Measurements from ENCODE around the gene CD99.
"Not testable (repeated sequence)": the region's sequence is repeated elsewhere in the genome, so short reads cannot be mapped to it uniquely, and the experiment has no call there.

The CD99 gene

DNA sequence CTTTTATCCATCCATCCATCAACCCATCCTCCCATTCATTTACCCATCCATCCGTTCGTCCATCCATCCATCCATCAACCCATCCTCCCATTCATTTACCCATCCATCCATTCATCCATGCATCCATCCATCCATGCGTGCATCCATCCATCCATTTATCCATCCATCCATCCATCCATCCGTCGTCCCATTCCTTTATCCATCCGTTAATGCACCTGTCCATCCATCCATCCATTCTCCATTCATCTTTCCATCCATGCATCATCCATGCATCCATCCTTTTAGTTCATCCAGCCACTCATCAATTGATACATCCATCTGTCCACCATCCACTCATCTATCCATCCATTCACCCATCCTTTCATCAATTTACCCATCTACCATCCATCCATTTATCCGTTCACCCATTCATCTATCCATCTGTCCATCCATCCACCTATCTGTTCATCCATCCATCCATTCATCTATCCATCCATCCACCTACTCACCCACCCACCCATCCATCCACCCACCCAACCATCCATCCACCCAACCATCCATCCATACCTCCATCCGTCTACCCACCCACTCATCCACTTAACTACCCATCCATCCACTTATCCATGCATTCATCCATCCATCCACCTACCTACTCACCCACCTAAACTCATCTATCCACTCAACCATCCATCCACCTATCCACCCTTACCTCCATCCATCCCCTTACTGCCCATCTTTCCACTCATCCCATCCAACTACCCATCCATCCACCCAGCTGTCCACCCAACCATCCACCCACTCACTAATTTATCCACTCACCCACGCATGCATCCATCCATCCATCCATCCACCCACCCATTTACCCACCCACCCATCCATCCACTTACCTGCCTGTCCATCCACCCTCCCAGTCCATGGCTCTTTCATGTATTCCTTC is 9.6 kb downstream of the CD99 start:
- DNase-seq = no peak

DNA sequence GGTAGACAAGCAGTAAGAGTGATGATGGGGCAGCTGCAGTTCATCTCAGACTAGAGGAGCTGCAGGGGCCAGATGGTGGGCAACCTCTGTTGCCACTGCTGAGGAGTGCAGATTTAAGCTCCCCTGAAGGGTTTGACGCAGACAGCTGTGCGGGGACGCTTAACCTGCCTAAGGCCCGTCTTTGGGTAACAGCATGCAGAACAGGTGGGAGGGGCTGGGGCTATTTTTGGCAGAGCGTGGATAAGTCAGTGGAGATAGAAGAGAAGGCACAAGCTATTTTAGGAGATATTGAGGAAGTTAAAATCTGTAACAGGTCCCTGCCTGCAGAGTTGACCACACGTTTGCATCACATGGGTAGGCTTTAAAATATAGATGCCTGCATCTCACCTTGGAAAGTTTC is 10.5 kb downstream of the CD99 start:
- no peak for DNase-seq

DNA sequence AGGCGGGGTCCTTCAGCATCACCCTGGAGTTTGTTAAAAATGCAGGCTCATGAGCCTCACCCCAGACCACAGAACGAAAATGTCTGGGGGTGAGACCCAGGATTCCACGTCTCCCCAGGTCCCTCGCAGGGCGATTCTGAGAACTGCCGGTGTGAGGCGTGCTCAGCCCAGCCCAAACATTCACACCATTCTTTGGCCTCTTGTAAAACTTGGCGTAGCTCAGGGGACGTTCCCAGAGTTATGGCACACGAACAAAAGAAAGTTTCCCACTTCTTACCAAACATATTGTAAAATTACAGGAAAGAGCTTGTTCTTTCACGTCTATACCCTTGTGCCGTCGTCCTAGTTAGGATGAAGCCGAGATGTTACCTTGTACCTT is 12.9 kb downstream of the CD99 start:
- DNase-seq = no peak

DNA sequence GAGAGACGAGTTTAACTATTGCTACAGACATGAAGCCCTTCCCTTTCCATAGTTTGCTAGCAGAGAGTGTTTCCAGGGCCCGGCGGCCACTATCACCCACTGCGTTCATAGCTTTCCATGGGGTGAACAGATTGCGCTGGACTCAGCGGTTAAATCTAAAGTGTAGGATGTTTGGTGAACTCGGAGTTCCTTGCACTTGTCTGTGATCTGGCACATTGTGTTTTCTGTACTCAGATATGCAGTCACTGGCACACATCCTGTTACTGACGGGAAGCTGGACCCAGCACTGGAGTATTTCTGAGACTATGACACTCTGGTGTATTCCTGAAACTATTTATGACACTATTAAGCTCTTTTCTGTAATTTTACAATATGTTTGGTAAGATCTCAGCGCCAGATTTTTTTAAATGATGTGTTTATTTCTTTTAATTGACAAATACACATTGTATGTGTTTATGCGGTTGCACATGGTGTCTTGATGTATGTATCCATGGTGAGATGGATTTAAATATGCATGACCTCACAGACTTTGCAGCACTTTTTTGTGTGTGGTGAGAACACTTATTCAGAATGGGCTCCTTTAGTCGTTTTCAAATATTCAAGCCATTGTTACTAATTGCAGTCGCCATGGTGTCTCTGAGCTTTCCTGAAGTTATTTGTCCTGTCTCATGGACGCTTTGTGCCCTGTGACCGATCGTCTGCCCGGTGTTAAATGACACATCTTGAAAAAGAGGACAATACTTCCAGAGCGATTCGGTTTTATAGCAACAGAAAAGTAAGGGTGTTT is 14.1 kb downstream of the CD99 start:
- no peak for DNase-seq

DNA sequence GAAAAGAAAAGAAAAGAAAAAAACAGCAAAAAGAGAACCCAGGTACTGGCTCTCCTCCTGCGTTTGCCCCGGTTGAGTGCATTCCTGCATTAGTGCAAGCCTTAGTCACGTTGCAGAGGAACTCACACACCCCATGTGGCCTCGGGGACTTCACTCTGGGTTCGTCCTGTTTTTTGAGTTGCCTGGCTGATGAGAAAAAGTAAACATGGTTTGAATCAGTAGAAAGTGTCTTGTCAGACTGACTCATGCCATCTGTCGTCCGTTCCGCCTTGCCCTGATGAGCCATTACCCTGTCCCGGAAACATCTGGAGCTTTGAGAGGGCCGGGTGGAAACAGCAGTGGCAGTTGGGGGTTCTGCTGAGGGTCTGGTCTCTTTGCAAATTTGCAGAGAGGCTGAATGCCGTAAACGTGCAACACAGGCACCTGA is 16.3 kb downstream of the CD99 start:
- DNase-seq = peak; percentile 47 to 52

DNA sequence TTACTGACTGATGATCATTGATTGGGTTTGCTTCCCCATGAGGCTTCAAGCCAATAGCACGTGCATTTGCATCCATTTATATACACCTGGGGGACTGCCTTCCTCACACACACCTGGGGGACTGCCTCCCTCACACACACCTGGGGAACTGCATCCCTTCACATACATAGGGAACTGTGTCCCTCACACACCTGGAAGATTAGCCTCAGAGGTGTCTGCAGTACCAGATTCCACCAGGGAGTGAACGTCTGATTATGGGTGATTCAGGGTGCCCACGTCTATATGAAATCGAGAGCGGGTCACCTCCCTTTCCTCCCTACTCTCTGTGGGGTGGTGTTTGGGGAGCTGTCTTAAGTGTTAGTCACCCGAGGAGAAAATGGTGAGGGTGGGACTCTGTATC is 16.9 kb downstream of the CD99 start:
- no peak for DNase-seq

DNA sequence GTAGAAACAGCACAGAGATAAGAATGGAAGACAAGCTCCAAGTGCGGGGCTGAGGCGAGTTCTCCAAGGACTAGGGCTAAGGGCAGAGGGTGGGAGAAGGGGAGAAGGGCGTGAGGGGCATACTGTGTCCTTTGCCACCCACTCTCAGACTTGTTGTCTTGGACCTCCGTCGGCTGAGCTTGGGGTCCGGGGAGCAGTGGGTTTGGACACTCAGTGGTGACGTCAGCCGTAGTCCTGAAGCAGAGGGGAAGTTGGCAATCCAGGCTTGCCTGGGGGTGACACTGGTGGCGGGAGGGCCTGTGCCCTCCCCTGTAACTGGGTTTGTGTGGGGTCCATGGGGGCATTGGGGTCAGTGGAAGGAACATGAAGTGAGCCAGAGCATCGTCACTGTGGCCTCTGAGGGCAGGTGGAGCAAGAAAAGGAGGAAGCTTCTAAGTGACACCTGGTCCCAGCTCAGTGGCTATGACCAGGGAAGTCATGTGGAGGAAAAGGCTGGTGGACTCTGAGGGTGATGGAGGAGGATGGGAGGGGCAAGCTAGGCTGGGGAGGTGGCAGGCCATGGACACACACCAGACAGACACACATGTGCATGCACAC is 17.6 kb downstream of the CD99 start:
- no peak for DNase-seq

DNA sequence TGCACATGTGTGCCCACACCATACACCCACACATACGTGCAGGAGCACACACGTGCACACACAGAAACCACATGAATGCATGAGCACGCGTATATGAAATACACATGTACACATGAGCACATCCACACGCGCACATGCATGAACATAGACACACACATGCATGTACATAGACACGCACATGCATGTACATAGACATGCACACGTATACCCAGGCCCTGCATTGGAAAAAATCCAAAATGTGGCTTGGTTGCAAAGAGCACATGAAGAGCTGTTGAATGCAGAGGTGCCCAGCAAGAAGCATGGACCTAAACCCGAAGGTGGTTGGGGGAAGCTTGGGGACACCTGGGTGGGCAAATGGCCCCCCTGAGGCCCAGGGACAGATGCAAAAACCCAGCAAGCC is 18.5 kb downstream of the CD99 start:
- DNase-seq = no peak

DNA sequence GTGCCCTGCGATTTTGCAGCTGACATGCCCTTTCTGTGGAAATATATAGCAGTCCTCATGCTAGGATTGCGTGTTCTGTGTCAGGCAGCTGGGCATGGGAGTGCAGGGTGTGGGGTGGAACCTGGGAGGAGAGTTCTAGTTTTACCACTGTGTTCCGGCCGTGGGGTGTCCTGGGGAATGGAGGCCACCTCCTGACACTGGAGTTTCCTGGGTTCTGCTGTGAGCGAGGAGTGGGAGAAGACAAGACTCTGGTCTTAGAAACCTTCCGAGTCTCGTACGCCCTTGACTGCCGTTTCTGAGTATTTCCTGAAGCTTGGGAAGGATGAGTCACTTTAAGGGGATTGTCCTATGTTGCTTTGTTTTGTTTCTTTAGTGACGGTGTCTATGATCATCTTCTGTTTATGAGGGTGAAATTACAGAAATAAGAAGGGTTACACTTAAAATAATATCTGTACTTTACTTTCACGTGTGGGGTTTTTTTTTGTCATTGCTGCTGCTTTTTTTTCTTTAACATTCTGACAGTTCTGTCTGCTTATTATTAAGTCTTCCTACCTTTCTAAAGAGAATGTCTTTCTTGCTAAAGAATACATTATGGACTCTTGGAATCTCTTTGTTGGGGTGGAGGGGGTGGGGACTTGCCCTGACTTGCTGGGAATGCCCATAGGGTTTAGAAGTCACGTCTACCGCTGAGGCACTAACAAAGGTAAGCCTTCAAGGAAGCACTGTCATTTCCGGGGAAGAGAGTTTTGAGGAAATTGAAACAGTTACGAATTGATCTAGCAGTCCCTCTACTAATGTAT is 19.1 kb downstream of the CD99 start:
- peak in 1 of 2 donors; percentile 55 for DNase-seq

DNA sequence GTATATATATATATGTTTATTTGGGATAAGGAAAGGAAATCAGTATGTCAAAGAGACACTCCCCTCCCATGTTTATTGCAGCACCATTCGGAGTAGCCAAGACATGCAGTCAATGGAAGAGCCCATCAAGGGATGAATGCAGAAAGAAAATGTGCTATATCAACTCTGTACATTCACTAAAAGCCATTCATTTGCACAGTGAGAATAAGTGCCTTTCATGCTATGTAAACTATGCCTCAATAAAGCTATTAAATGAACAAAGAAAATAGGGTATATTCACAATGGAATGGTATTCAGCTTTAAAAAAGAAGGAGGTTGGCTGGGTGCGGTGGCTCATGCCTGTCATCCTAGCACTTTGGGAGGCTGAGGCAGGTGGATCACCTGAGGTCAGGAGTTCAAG is 20.3 kb downstream of the CD99 start:
- DNase-seq = no peak

DNA sequence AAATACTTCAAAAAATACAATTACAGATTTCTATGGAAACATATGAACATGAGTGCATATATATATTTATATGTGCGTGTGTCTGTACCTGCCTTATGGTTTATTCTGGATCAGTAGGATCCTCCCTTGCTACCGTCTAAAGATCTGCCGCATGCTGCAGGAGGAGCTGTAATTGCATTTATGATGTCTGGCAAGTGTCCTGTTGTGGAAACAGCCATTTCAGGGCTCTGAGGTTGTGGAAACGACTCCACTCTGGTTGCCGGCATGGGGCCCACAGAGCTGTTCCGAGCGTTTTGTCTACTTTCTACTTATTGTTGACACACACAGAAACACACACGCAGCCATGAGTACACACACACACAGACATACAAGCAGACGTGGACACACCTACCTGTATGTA is 21.3 kb downstream of the CD99 start:
- DNase-seq = no peak

DNA sequence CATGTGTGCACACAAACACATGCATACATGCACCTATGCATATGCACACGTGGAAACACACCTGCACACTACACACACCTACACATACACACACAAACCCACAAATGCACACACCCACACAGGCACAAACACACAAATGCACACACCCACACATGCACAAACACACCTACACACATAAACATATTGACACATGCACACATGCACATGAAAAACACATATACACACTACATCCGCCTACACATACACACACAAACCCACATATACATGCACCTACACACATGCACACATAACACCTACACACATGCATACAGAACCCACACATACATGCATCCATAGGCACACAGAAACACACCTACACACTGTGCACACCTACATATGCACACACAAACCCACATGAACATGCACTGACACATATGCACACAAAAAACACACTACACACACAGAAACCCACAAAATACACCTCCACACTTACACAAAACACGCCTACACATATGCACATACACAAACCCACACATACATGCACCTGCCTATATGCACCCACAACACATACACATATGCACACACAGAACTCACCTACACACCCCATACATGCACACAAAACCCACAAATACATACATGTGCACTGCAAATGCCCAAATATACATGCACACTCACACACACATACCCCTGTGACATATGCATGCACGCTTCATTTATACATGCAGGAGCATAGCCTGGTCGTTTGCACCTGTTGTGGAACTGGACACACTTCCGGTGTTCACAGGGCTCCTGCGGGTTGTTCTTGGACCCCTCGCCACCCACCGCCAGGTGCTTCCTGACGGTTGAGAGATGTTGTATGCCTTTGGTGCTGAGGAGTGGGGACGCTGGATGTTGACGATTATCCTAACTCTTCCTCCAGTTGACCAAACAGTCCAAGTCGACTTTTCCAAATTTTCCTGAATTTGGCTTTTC is 22.1 kb downstream of the CD99 start:
- DNase-seq = no peak

DNA sequence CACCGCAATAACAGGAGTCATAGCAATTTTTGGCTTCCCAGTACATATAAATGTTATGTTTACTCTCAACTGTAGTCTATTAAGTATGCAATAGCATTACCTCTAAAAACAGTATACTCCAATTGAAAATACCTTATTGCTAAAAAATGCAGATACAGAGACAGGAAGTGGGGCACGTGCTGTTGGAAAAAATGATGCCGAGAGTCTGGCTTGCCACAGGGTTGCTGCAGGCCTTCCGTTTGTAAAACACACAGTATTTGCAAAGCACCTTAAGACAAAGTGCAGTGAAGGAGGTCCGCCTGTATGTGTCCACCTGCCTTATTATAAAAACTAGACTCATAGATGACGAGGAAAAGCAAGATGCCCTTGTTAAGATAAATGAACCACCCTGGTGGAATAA is 23.5 kb downstream of the CD99 start:
- DNase-seq = no peak

DNA sequence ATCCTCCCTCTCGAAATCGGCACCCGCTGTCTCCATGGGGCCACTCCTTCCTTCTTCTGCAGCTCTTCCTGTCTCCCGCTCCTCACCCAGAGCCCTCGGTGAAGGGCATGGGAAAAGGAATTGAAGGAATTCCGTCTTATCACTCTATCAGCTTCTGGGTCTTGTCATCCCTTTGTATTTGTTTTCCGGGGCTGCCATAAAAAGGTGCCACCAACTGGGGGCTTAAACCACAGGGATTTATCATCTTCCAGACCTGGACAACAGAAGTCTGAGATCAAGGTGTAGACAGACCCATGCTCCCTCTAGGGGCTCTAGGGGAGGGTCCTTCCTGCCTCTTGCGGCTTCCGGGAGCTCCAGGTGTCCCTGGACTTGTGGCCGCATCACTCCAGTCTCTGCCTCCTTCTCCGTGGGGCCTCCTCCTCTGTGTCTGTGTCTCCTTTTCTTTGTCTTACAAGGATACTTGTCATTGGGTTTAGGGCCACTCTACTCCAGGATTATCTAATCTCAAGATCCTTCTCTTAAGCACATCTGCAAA is 24.0 kb downstream of the CD99 start:
- no peak for DNase-seq

DNA sequence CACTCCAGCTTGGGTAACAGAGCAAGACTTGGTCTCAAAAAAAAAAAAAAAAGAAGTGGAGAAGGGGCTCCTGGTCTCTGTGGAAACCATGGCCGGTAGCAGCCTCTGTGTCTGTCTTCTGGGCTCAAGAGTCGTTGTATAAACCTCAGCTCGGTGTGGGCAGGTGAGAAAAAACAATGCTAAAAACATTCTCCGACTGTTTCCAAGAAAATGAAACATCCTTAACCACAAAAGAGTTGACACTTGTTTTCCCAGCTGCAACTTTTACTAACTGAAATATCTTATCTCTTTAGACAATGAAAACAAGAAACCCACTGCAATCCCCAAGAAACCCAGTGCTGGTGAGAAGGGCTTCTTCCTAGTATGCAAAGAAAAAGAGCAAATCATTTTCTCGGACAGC is 26.2 kb downstream of the CD99 start:
- DNase-seq = no peak

DNA sequence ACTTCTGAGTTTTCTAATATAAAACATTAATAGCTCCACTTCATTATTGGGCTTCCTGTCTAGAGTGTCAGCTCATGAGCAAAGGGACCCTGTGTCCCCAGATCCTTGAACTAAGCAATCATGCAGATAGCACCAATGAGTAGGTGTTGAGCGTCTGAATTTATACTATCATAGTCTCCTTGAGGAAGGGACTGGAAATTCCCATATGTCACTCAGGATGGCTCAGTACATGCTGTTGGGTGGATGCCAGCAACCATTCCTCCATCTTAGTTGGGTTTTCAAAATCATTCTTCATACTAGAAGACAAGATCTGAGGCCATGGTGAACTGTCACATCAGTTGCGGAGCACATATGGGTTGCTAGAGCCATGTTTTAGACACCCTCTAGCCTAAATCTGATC is 27.7 kb downstream of the CD99 start:
- DNase-seq = no peak

DNA sequence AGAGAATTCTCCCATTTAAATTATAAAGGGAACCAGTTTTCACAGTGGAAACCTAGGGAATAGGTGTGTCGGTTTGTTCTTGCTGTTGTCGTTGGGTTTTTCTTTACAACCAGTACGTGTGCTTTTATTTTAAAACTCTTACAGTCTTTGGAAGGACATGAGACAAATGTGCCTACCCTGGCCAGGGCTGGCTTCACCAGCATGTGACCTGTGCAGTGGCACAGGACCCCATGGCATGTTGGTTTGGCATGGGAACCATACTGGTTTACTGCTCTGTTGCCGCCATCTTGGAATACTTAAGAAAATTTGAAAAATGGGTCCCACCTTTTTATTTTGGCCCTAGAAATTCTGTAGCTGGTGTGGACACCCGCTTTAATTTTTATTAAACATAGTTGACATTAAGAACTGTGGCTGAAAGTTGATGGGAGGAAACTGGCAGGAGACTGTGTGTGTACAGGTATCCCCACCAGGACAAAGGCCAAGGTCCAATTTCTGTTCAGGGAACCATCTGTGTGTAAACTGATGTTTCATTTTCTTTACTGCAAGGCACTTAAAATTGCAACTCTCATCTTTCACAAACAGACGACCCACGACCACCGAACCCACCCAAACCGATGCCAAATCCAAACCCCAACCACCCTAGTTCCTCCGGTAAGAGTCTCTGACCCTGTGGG is 28.8 kb downstream of the CD99 start:
- no peak for DNase-seq

DNA sequence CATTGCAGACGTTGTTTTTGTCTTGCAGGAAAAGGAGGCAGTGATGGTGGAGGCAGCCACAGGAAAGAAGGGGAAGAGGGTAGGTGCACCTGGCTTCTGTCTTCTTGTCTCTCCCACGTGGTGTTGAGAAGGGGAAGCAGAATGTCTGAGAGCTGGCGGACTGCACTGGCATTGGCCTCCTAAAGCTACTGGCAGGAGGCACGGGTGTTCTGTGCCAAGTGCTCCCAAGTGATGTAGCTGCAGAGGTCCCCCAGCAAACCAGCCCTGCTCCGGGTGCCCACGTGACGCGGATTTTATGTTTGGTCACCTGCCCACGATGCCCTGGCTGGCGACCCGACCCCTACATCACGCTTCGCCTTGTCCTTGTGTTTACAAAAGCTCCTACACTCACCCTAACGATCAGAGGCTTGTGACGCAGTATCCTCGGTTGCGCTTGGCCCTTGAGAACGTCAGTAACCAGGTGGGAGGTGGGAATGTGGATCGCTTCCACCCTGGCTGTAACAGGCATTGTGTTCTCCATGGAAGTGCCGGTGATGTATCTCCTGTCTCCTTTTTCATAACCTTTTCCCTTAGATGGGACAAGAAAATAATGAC is 32.3 kb downstream of the CD99 start:
- DNase-seq = no peak

DNA sequence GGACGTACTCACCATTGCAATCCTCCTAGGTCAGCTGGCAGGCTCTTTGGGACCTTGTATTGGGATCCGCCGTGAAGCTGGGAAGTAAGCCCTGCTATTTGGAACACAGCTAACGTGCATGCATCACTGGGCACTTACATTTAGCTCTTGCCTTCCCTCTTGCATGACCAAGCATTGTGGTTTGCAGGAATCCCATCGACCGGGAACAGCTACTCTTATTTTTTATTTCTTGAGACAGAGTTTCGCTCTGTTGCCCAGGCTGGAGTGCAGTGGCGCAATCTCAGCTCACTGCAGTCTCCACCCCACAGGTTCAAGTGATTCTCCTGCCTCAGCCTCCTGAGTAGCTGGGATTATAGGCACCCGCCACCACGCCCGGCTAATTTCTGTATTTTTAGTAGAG is 36.2 kb downstream of the CD99 start:
- DNase-seq = not testable (repeated sequence)

DNA sequence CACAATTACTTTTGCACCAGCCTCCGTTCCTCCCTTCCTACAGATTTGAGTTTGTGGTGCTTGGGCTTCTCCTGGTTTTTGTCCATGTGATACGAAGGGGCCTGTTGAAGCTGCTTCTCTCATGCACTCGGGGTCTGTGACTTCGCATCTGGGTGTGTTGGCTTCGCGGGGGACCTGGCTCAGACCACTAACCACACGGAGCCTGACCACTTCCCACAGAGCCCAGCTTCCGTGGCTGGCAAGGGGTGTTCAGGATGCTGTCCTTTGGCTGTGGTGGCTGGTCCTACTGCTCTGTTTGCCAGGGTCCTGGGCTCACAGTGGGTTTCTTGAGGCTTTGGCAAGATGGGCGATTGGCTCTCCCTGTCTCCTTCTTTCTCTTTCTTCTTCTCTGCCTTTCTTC is 41.0 kb downstream of the CD99 start:
- DNase-seq = no peak

DNA sequence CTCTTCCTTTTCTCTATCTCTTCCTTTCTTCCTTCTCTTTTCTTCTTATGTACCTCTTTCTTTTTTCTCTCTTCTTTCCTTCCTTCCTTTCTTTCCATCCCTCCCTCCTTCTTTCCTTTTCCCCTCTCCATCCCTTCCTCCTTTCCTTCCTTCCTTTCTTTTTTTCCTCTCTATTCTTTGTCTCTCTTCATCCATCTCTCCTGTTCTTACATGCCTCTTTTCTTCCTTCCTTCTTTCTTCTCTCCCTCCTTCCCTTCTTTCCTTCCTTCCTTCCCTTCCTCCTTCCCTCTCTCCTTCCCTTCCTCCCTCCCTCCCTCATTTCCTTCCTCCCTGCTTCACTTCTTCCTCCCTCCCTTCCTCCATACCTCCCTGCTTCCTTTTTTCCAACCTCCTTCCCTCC is 41.6 kb downstream of the CD99 start:
- DNase-seq = no peak
